Measurements from ENCODE around the gene OR2T12.
"Not testable (repeated sequence)": the region's sequence is repeated elsewhere in the genome, so short reads cannot be mapped to it uniquely, and the experiment has no call there.

Gene OR2T12

DNA sequence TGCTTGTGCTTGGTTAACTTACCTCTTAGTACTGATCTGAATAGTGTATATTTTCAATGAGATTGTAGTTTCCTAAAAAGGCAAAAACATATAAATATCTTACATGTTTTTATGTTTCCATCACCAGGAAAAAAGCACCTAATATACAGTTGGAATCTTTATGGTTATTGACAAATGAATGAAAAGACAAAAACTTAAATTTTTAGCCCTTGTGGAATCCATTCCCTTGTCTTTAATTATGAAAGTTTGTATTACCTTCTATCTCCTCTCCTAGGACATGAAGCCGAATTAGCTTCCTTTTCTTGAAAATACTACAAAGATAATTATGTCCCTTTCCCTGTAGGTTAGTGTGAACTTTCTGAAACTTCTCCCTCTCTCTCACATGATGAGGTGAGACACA lies at the start of gene OR2T12:
TSS of gene OR2T12 (minus strand) at position 101 of the 400 bp plus-strand sequence. CDS start 7,846 bp downstream, outside the sequence.
- Histone ChIP-seq H3K9ac (ENCODE audit: low read length in 2 of 2) (no peak within 1 kb of the TSS), H3K36me3 (ENCODE audit: control insufficient read depth in 2 of 2, insufficient read depth in 2 of 2, low read length in 2 of 2) (no peaks in the 10 kb centered on the region), H3K9me3 (ENCODE audit: control insufficient read depth in 2 of 2, low read length in 2 of 2) (no peaks in the 10 kb centered on the region), H3K27ac (ENCODE audit: low read length) (no peak within 1 kb of the TSS), H3K4me3 (ENCODE audit: low read length in 2 of 2) (no peak within 1 kb of the TSS), H3K4me1 (ENCODE audit: control insufficient read depth, insufficient read depth, low read length) (no peaks in the 10 kb centered on the region), H3K27me3 (ENCODE audit: control insufficient read depth in 1 of 2, insufficient read depth in 2 of 2, low read length in 2 of 2) (no peaks in the 10 kb centered on the region)

GRCh38 chr1:248348475-248348874 lies 45.3 kb upstream of the OR2T12 start, which contains the start of gene OR14C36:
TSS of gene OR14C36 (plus strand) at chr1:248348775. CDS start at chr1:248348775, 0 bp downstream.
- H3K9ac ChIP-seq (ENCODE audit: low read length in 2 of 2), result no peak within 1 kb of the TSS
- no peak within 1 kb of the TSS for H3K27ac ChIP-seq (ENCODE audit: low read length)
- H3K27me3 ChIP-seq (ENCODE audit: control insufficient read depth in 1 of 2, insufficient read depth in 2 of 2, low read length in 2 of 2), result no peaks in the 10 kb centered on the region
- no peak within 1 kb of the TSS for H3K4me3 ChIP-seq (ENCODE audit: low read length in 2 of 2)
- H3K36me3 ChIP-seq (ENCODE audit: control insufficient read depth in 2 of 2, insufficient read depth in 2 of 2, low read length in 2 of 2), result no peaks in the 10 kb centered on the region
- no peaks in the 10 kb centered on the region for H3K4me1 ChIP-seq (ENCODE audit: control insufficient read depth, insufficient read depth, low read length)
- H3K9me3 ChIP-seq (ENCODE audit: control insufficient read depth in 2 of 2, low read length in 2 of 2), result no peaks in the 10 kb centered on the region

- no peaks in the 10 kb centered on the region for H3K9me3 ChIP-seq (ENCODE audit: control insufficient read depth in 2 of 2, low read length in 2 of 2)
- no peaks in the 10 kb centered on the region for H3K4me1 ChIP-seq (ENCODE audit: control insufficient read depth, insufficient read depth, low read length)
- H3K27me3 ChIP-seq (ENCODE audit: control insufficient read depth in 1 of 2, insufficient read depth in 2 of 2, low read length in 2 of 2), result no peaks in the 10 kb centered on the region
- no peak overlapping the region for H3K27ac ChIP-seq (ENCODE audit: low read length)
- H3K4me3 ChIP-seq (ENCODE audit: low read length in 2 of 2), result no peak overlapping the region
- no peak overlapping the region for H3K9ac ChIP-seq (ENCODE audit: low read length in 2 of 2)
- no peaks in the 10 kb centered on the region for H3K36me3 ChIP-seq (ENCODE audit: control insufficient read depth in 2 of 2, insufficient read depth in 2 of 2, low read length in 2 of 2)
These were observed 40.2 kb upstream of the OR2T12 start for GRCh38 chr1:248343451-248343850.

DNA sequence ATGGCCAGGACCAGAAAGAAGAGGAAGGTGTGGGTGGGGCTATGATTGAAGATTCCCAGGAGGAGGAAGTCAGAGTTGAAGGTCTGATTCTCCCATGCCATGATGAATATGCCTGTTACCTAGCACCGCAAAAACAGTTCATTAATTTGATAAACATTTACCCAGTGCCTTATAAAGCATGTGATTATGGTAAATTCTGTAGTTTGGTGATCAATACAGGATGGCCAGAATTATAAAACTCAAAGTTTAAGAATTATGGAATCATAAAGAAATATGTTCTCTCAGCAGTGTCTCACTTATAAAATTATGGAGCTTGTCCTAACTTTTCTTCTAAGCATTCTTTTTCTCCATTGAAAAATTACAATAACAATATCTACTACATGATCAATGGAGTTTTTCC lies 21.2 kb upstream of the OR2T12 start, which contains the start of gene OR2M7:
TSS of gene OR2M7 (minus strand) at position 101 of the 400 bp plus-strand sequence. CDS start at position 101, 0 bp downstream.
- peaks cover 0 to 2% of the 10 kb centered on the region in 2 donors for H3K9me3 ChIP-seq (ENCODE audit: control insufficient read depth in 2 of 2, low read length in 2 of 2)
- H3K27me3 ChIP-seq (ENCODE audit: control insufficient read depth in 1 of 2, insufficient read depth in 2 of 2, low read length in 2 of 2), result no peaks in the 10 kb centered on the region
- H3K27ac ChIP-seq (ENCODE audit: low read length), result no peak within 1 kb of the TSS
- H3K4me1 ChIP-seq (ENCODE audit: control insufficient read depth, insufficient read depth, low read length), result no peaks in the 10 kb centered on the region
- H3K9ac ChIP-seq (ENCODE audit: low read length in 2 of 2), result no peak within 1 kb of the TSS
- no peak within 1 kb of the TSS for H3K4me3 ChIP-seq (ENCODE audit: low read length in 2 of 2)
- no peaks in the 10 kb centered on the region for H3K36me3 ChIP-seq (ENCODE audit: control insufficient read depth in 2 of 2, insufficient read depth in 2 of 2, low read length in 2 of 2)

DNA sequence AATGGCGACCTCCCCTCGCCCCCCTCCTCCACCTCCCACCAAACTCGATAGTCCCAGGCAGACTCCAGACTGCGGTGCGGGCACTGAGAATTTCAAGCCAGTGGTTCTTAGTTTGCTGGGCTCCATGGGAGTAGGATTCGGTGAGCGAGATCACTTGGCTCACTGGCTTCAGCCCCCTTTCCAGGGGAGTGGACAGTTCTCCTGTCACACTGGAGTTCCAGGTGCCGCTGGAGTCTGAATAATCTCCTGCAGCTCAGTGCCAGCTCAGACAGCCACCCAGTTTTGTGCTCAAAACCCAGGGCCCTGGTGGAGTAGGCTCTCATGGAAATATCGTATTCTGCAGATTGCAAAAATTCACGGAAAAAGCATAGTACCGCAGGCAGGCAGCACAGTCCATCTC lies 13.6 kb upstream of the OR2T12 start:
- Histone ChIP-seq H3K4me1 (ENCODE audit: control insufficient read depth, insufficient read depth, low read length) (no peaks in the 10 kb centered on the region), H3K9ac (ENCODE audit: low read length in 2 of 2) (no peak overlapping the region), H3K27me3 (ENCODE audit: control insufficient read depth in 1 of 2, insufficient read depth in 2 of 2, low read length in 2 of 2) (no peaks in the 10 kb centered on the region), H3K27ac (ENCODE audit: low read length) (no peak overlapping the region), H3K9me3 (ENCODE audit: control insufficient read depth in 2 of 2, low read length in 2 of 2) (peaks cover 0 to 3% of the 10 kb centered on the region in 2 donors), H3K36me3 (ENCODE audit: control insufficient read depth in 2 of 2, insufficient read depth in 2 of 2, low read length in 2 of 2) (no peaks in the 10 kb centered on the region), H3K4me3 (ENCODE audit: low read length in 2 of 2) (no peak overlapping the region)

DNA sequence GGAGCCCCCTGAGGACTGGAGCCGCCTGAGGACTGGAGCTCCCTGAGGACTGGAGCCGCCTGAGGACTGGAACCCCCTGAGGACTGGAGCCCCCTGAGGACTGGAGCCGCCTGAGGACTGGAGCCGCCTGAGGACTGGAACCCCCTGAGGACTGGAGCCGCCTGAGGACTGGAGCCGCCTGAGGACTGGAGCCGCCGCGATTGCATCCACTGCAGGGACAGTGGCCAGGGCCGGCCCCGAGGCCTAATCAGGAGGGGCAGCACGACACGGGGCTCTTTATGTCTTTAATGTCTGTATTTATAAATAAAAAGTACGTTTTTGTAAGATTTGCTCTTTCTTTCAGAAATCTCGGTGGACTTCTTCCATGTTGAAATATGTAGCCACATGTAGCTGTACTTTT lies 3.5 kb upstream of the OR2T12 start:
- not testable (repeated sequence) for H3K27ac ChIP-seq (ENCODE audit: low read length); H3K36me3 ChIP-seq (ENCODE audit: control insufficient read depth in 2 of 2, insufficient read depth in 2 of 2, low read length in 2 of 2); H3K4me3 ChIP-seq (ENCODE audit: low read length in 2 of 2); H3K9me3 ChIP-seq (ENCODE audit: control insufficient read depth in 2 of 2, low read length in 2 of 2); H3K9ac ChIP-seq (ENCODE audit: low read length in 2 of 2); H3K4me1 ChIP-seq (ENCODE audit: control insufficient read depth, insufficient read depth, low read length); H3K27me3 ChIP-seq (ENCODE audit: control insufficient read depth in 1 of 2, insufficient read depth in 2 of 2, low read length in 2 of 2)

DNA sequence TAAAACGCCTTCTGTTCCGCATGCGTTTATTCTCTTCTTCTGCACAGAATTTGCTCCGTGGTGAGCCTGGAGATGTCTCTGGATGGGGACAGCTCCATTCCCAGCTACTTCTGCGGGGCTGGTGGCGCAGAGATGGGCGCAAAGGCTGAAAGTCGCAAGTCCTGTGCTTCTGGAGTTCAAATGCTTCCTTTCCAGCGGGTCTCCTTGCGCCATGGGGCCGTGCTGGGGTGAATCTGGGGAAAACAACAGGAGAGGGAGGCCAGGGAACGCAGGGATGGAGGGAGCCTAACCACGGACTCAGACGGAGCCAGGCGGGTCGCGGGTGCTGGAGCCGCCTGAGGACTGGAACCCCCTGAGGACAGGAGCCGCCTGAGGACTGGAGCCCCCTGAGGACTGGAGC lies 2.9 kb upstream of the OR2T12 start:
- H3K4me1 ChIP-seq (ENCODE audit: control insufficient read depth, insufficient read depth, low read length), result no peaks in the 10 kb centered on the region
- H3K9ac ChIP-seq (ENCODE audit: low read length in 2 of 2), result no peak overlapping the region
- no peaks in the 10 kb centered on the region for H3K27me3 ChIP-seq (ENCODE audit: control insufficient read depth in 1 of 2, insufficient read depth in 2 of 2, low read length in 2 of 2)
- no peak overlapping the region for H3K27ac ChIP-seq (ENCODE audit: low read length)
- H3K9me3 ChIP-seq (ENCODE audit: control insufficient read depth in 2 of 2, low read length in 2 of 2), result no peaks in the 10 kb centered on the region
- H3K36me3 ChIP-seq (ENCODE audit: control insufficient read depth in 2 of 2, insufficient read depth in 2 of 2, low read length in 2 of 2), result no peaks in the 10 kb centered on the region
- H3K4me3 ChIP-seq (ENCODE audit: low read length in 2 of 2), result no peak overlapping the region

DNA sequence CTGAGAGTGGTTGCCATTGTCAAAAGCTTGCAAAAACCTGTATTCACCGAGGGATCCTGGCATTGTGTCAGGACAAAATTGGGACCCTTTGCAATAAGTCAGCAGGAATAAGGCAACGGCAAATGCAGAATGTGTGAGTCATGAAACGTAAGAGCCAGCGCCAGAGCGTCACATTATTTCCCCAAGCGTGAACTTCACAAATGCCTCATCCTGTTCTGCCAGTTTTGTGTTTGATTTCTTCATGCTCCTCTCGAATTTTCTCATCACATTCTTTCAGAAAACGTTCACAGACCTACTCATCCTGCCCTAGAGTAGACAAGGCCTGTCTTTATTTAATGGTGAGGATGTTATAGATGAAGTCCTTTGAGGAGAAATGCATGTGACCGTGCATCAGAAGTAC lies 2.4 kb upstream of the OR2T12 start:
- H3K4me1 ChIP-seq (ENCODE audit: control insufficient read depth, insufficient read depth, low read length); H3K36me3 ChIP-seq (ENCODE audit: control insufficient read depth in 2 of 2, insufficient read depth in 2 of 2, low read length in 2 of 2); H3K27me3 ChIP-seq (ENCODE audit: control insufficient read depth in 1 of 2, insufficient read depth in 2 of 2, low read length in 2 of 2); H3K9ac ChIP-seq (ENCODE audit: low read length in 2 of 2); H3K9me3 ChIP-seq (ENCODE audit: control insufficient read depth in 2 of 2, low read length in 2 of 2); H3K27ac ChIP-seq (ENCODE audit: low read length); H3K4me3 ChIP-seq (ENCODE audit: low read length in 2 of 2): not testable (repeated sequence)

GRCh38 chr1:248288391-248288790 lies 14.8 kb downstream of the OR2T12 start:
- no peaks in the 10 kb centered on the region for H3K4me1 ChIP-seq (ENCODE audit: control insufficient read depth, insufficient read depth, low read length)
- H3K27me3 ChIP-seq (ENCODE audit: control insufficient read depth in 1 of 2, insufficient read depth in 2 of 2, low read length in 2 of 2), result no peaks in the 10 kb centered on the region
- H3K27ac ChIP-seq (ENCODE audit: low read length), result no peak overlapping the region
- H3K9me3 ChIP-seq (ENCODE audit: control insufficient read depth in 2 of 2, low read length in 2 of 2), result no peaks in the 10 kb centered on the region
- H3K36me3 ChIP-seq (ENCODE audit: control insufficient read depth in 2 of 2, insufficient read depth in 2 of 2, low read length in 2 of 2), result no peaks in the 10 kb centered on the region
- H3K9ac ChIP-seq (ENCODE audit: low read length in 2 of 2), result no peak overlapping the region
- no peak overlapping the region for H3K4me3 ChIP-seq (ENCODE audit: low read length in 2 of 2)

DNA sequence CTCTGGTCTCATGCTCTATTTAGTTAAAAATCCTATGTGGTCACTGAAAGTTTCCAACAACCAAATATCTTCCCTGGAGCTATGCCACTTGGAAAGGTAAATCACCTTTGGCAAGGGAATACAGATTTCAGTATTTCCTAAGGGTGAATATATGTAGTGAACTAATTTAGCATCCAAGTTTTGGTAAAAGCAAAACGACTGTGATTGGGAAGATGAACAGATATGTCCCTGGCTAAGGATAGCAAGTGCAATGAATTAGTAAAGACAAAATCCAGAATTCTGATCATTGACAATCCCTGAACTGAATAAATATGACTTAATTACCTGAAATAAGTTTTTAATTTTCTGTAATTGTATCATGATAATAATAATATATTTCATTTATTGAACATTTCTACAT lies 25.3 kb downstream of the OR2T12 start, which contains the start of gene OR2T33:
TSS of gene OR2T33 (minus strand) at position 101 of the 400 bp plus-strand sequence. CDS start 4,162 bp downstream, outside the sequence.
- Histone ChIP-seq H3K9me3 (ENCODE audit: control insufficient read depth in 2 of 2, low read length in 2 of 2) (no peaks in the 10 kb centered on the region), H3K4me1 (ENCODE audit: control insufficient read depth, insufficient read depth, low read length) (no peaks in the 10 kb centered on the region), H3K4me3 (ENCODE audit: low read length in 2 of 2) (no peak within 1 kb of the TSS), H3K9ac (ENCODE audit: low read length in 2 of 2) (no peak within 1 kb of the TSS), H3K36me3 (ENCODE audit: control insufficient read depth in 2 of 2, insufficient read depth in 2 of 2, low read length in 2 of 2) (no peaks in the 10 kb centered on the region), H3K27me3 (ENCODE audit: control insufficient read depth in 1 of 2, insufficient read depth in 2 of 2, low read length in 2 of 2) (no peaks in the 10 kb centered on the region), H3K27ac (ENCODE audit: low read length) (no peak within 1 kb of the TSS)

GRCh38 chr1:248273225-248273624 lies 30.0 kb downstream of the OR2T12 start:
- H3K9me3 ChIP-seq (ENCODE audit: control insufficient read depth in 2 of 2, low read length in 2 of 2); H3K36me3 ChIP-seq (ENCODE audit: control insufficient read depth in 2 of 2, insufficient read depth in 2 of 2, low read length in 2 of 2); H3K27me3 ChIP-seq (ENCODE audit: control insufficient read depth in 1 of 2, insufficient read depth in 2 of 2, low read length in 2 of 2); H3K27ac ChIP-seq (ENCODE audit: low read length); H3K4me1 ChIP-seq (ENCODE audit: control insufficient read depth, insufficient read depth, low read length); H3K4me3 ChIP-seq (ENCODE audit: low read length in 2 of 2); H3K9ac ChIP-seq (ENCODE audit: low read length in 2 of 2): not testable (repeated sequence)
